GM12878 (cell line): Measurements from ENCODE around the gene REG1A. TPM values are rescaled to one million over a fixed set of nuclear protein-coding genes. Genes with fewer than 3 reads are reported as not detected.

Experiments used
- ATAC-seq: fragments of 200-7000 bp; cut with Tn5 transposase; 3 replicates; pipeline ENCODE4 v1.9.1; 2020; ENCODE audit warnings: mild to moderate bottlenecking, moderate library complexity
- BruUV-seq: library from RNA; stranded (reverse); fragments of 400-500 nt; replicated peaks from 2 replicates; lab custom pipeline; 2021; lab: Mats Ljungman, UMichigan
- CTCF ChIA-PET: fragments of 300-600 bp; sonication (Branson Sonifier 250); formaldehyde crosslinking; extraction: SDS; loops from one replicate; lab custom pipeline; 2021; ENCODE audit warnings: inconsistent platforms; lab: Yijun Ruan, JAX
- POLR2A ChIA-PET: fragments of 350-600 bp; formaldehyde crosslinking; extraction: SDS; loops from one replicate; lab custom pipeline; 2021; ENCODE audit warnings: inconsistent platforms; lab: Charles Lee
- RAD21 ChIA-PET: fragments of 300-600 bp; sonication (Branson Sonifier 250); formaldehyde crosslinking; loops from one replicate; lab custom pipeline; 2023; ENCODE audit warnings: antibody characterized with exemption; ENCODE audit not compliant: unreplicated experiment; lab: Charles Lee
- SMC1A ChIA-PET: fragments of 300-600 bp; sonication (Branson Sonifier 250); formaldehyde crosslinking; loops from one replicate; lab custom pipeline; 2023; ENCODE audit not compliant: unreplicated experiment, uncharacterized antibody; lab: Charles Lee
- DNase-seq: peaks from one replicate; pipeline ENCODE4 v3.0.0-alpha.2; 2011; ENCODE audit warnings: low read depth, low spot score
- FAIRE-seq: peaks from 3 replicates; lab custom pipeline; 2011; peaks lifted over from hg19 to GRCh38; lab: Jason Lieb, UNC
- H2AFZ ChIP-seq: 2 replicates; pipeline ENCODE4 v1.6.0; 2011; ENCODE audit warnings: low read depth, low read length, control low read depth; ENCODE audit not compliant: control insufficient read depth
- H3K27ac ChIP-seq: 2 replicates; pipeline ENCODE4 v1.5.1; 2011; ENCODE audit warnings: control low read depth; ENCODE audit not compliant: control insufficient read depth, insufficient read depth
- H3K27me3 ChIP-seq, 2 experiments: replicated peaks in 1 of 2; 2 replicates each; pipeline versions ENCODE4 v1.6.0 to v1.6.1; 2011; ENCODE audit warnings: low read length in 1 of 2; ENCODE audit not compliant: control insufficient read depth in 2 of 2, insufficient read depth in 2 of 2
- H3K36me3 ChIP-seq, 2 experiments: 2 replicates each; pipeline ENCODE4 v1.5.1; 2011; ENCODE audit warnings: low read length in 1 of 2; ENCODE audit not compliant: control insufficient read depth in 2 of 2, insufficient read depth in 2 of 2
- H3K4me1 ChIP-seq: 2 replicates; pipeline ENCODE4 v1.6.1; 2011; ENCODE audit warnings: mild to moderate bottlenecking, low read length, moderate library complexity, mixed read lengths; ENCODE audit not compliant: control insufficient read depth, insufficient read depth
- H3K4me2 ChIP-seq: 2 replicates; pipeline ENCODE4 v1.6.0; 2011; ENCODE audit warnings: control low read depth; ENCODE audit not compliant: control insufficient read depth, insufficient read depth
- H3K4me3 ChIP-seq: fragments of 200-600 bp; sonication (generic); 2 replicates; pipeline ENCODE4 v1.5.1; 2016
- H3K79me2 ChIP-seq: 2 replicates; pipeline ENCODE4 v1.6.0; 2011; ENCODE audit warnings: low read length; ENCODE audit not compliant: control insufficient read depth, insufficient read depth
- H3K9ac ChIP-seq: 2 replicates; pipeline ENCODE4 v1.8.0; 2011; ENCODE audit warnings: low read length, control low read depth, mixed read lengths; ENCODE audit not compliant: control insufficient read depth, insufficient read depth
- H3K9me3 ChIP-seq: replicated peaks from 3 replicates; pipeline ENCODE4 v1.5.1; 2011; ENCODE audit warnings: mild to moderate bottlenecking, low read length; ENCODE audit not compliant: control insufficient read depth, insufficient read depth
- H4K20me1 ChIP-seq: 2 replicates; pipeline ENCODE4 v1.6.0; 2011; ENCODE audit not compliant: control insufficient read depth, insufficient read depth
- BCLAF1 ChIP-seq: fragments of 450-650 bp; IDR thresholded peaks from 2 replicates; pipeline ENCODE4 v1.6.1; 2017; ENCODE audit warnings: antibody characterized with exemption, mild to moderate bottlenecking, moderate library complexity
- FOS ChIP-seq: IDR thresholded peaks from 3 replicates; pipeline ENCODE4 v1.6.1; 2011; ENCODE audit warnings: borderline replicate concordance; ENCODE audit not compliant: insufficient read length; ENCODE audit errors: extremely low read depth
- HDAC6 ChIP-seq: fragments of 200-600 bp; sonication (generic); IDR thresholded peaks from one replicate; pipeline ENCODE4 v1.8.0; 2017; ENCODE audit warnings: antibody characterized with exemption; ENCODE audit not compliant: unreplicated experiment
- KDM1A ChIP-seq: fragments of 200-600 bp; sonication (generic); IDR thresholded peaks from 2 replicates; pipeline ENCODE4 v1.6.1; 2016; ENCODE audit warnings: borderline replicate concordance
- MLLT1 ChIP-seq: fragments of 450-650 bp; IDR thresholded peaks from 2 replicates; pipeline ENCODE4 v1.6.1; 2016; ENCODE audit warnings: mild to moderate bottlenecking
- MTA3 ChIP-seq: IDR thresholded peaks from 2 replicates; pipeline ENCODE4 v1.6.1; 2012; ENCODE audit warnings: low read length, inconsistent platforms, borderline replicate concordance
- NR2C2 ChIP-seq: IDR thresholded peaks from 2 replicates; pipeline ENCODE4 v1.6.1; 2011; ENCODE audit warnings: borderline replicate concordance, low read depth; ENCODE audit not compliant: control insufficient read depth, insufficient read length
- PAX5 ChIP-seq: IDR thresholded peaks from 2 replicates; pipeline ENCODE4 v1.6.1; 2011; ENCODE audit warnings: low read depth, low read length, borderline replicate concordance
- RELA ChIP-seq: fragments of 450-650 bp; IDR thresholded peaks from 2 replicates; pipeline ENCODE4 v1.8.0; 2014; ENCODE audit warnings: borderline replicate concordance; ENCODE audit not compliant: partially characterized antibody
- RELB ChIP-seq: fragments of 450-650 bp; IDR thresholded peaks from 2 replicates; pipeline ENCODE4 v1.6.1; 2017; ENCODE audit warnings: low read depth, mild to moderate bottlenecking, moderate library complexity
- REST ChIP-seq: IDR thresholded peaks from 2 replicates; pipeline ENCODE4 v1.6.1; 2012; ENCODE audit warnings: mild to moderate bottlenecking, low read depth, low read length
- SMC3 ChIP-seq: IDR thresholded peaks from 2 replicates; pipeline ENCODE4 v1.6.1; 2011; ENCODE audit warnings: low read length, improper control_type of control experiment, borderline replicate concordance
- SP1 ChIP-seq: IDR thresholded peaks from one replicate; pipeline ENCODE4 v1.6.1; 2011; ENCODE audit warnings: low read depth, low read length
- ZBED1 ChIP-seq: IDR thresholded peaks from 2 replicates; pipeline ENCODE4 v1.6.1; 2016; ENCODE audit warnings: borderline replicate concordance
- WGBS: methylation state at CpG from one replicate; pipeline ENCODE4 v1.1.6; 2016; ENCODE audit warnings: low lambda C conversion rate; ENCODE audit not compliant: insufficient replicate concordance, insufficient coverage; ENCODE audit errors: missing lambda C conversion rate; 5-methylcytosine and 5-hydroxymethylcytosine counted together
- in situ Hi-C: fragments of 300-500 bp; cut with MboI; formaldehyde crosslinking; loops from 9 replicates; pipeline ENCODE4 v1.14.3; 2018; ENCODE audit warnings: mixed read lengths
- intact Hi-C: fragments of 100-400 bp; cut with micrococcal nuclease; formaldehyde crosslinking; loops from one replicate; pipeline ENCODE4 v1.14.2; 2022; ENCODE audit not compliant: unreplicated experiment
- polyA plus RNA-seq, 11 experiments: library from polyadenylated mRNA; depleted of rRNA in 4 of 11; unstranded in 6 of 11; stranded (reverse) in 5 of 11; fragments of >200 nt; fragmentation: Nextera tagmentation in 4 of 11; fragmentation: Illumina TruSeq in 1 of 11; extraction: Ambion mirVana in 4 of 11; extraction: Trizol in 1 of 11; gene quantifications; 1 replicate in 1 of 11; 2 replicates in 10 of 11; pipeline versions ENCODE4 v1.2.1 to v1.2.3, GENCODE V29; 2011 to 2016; ENCODE audit warnings: inconsistent platforms in 2 of 11, missing spikeins in 2 of 11, low read depth in 1 of 11
- total RNA-seq, 4 experiments: library from RNA; depleted of rRNA in 3 of 4; stranded (reverse); fragments of >200 nt in 3 of 4; fragmentation: Illumina TruSeq in 1 of 4; extraction: Trizol in 1 of 4; gene quantifications; 2 replicates each; pipeline versions ENCODE4 v1.2.1 to v1.2.3, GENCODE V29; 2013 to 2021

The REG1A gene
- total and polyA plus RNA-seq, 10 of the 15 experiments (the other 5 are each of a cell fraction or from before 2014, with no cell fraction given), result 4.5 TPM; not detected in 9

GRCh38 chr2:79087785-79088364, 32.4 kb upstream of the REG1A start, which contains the start of gene REG1B:
Gene REG1B (minus strand): TSS chr2:79087993. CDS start chr2:79087612, 381 bp downstream.
- ATAC-seq (no peak), DNase-seq (no peak), FAIRE-seq (no peak)
- Histone ChIP-seq H3K9me3 (no peaks in the 10 kb centered on the region), H4K20me1 (no peaks in the 10 kb centered on the region), H3K79me2 (no peaks in the 10 kb centered on the region), H3K36me3 (no peaks in the 10 kb centered on the region), H3K4me1 (no peaks in the 10 kb centered on the region), H3K27me3 (no peaks in the 10 kb centered on the region), H2AFZ (no peak within 1 kb of the TSS), H3K27ac (no peak within 1 kb of the TSS), H3K4me2 (no peak within 1 kb of the TSS), H3K9ac (no peak within 1 kb of the TSS), H3K4me3 (no peak within 1 kb of the TSS)
- POLR2A ChIA-PET, result no interaction called here
- no TSS peak for BruUV-seq
- intact Hi-C loops (no loop called here), in situ Hi-C loops (no loop called here)
- 11% methylated on average over 2 of the region's 2 CpGs for WGBS
- SMC1A ChIA-PET, result interaction anchor here (1.2 kb wide), 1 partner anchor 12 kb away, joined by 5 read pairs; no protein-coding TSS in a partner anchor
- TF ChIP-seq ZBED1, result no peak
- no peak for TF ChIP-seq SP1
- TF ChIP-seq MLLT1, result no peak
- TF ChIP-seq SMC3, result no peak
- no peak for TF ChIP-seq NR2C2
- no peak for TF ChIP-seq PAX5
- no peak for TF ChIP-seq BCLAF1
- no peak for TF ChIP-seq MTA3
- no peak for TF ChIP-seq HDAC6
- TF ChIP-seq KDM1A, result no peak
- no peak for TF ChIP-seq RELA
- TF ChIP-seq RELB, result no peak
- TF ChIP-seq REST, result no peak
- no peak for TF ChIP-seq FOS
- CTCF ChIA-PET, result interaction anchor here (1.2 kb wide), 1 partner anchor 70 kb away, joined by 4 read pairs; no protein-coding TSS in a partner anchor
- RAD21 ChIA-PET, result no interaction called here
